EH (cell line): ENCODE results near the gene YIF1A.

Experiments
- DNase-seq: peaks from one replicate; pipeline ENCODE4 v3.0.0-alpha.2; 2015; ENCODE audit warnings: low read depth

YIF1A gene

GRCh38 chr11:66243782-66244535 lies 45.0 kb downstream of the YIF1A start:
- no peak for DNase-seq

- no peak for DNase-seq
Measured at GRCh38 chr11:66242095-66242765, 46.7 kb downstream of the YIF1A start.

GRCh38 chr11:66240781-66241136 lies 48.2 kb downstream of the YIF1A start:
- no peak for DNase-seq

GRCh38 chr11:66239998-66240780 lies 48.8 kb downstream of the YIF1A start:
- DNase-seq = no peak

GRCh38 chr11:66239511-66239910 lies 49.4 kb downstream of the YIF1A start:
- DNase-seq = no peak

- no peak for DNase-seq
Measured at GRCh38 chr11:66238786-66239413, 50.0 kb downstream of the YIF1A start.

GRCh38 chr11:66237867-66238266 lies 51.1 kb downstream of the YIF1A start:
- no peak for DNase-seq

GRCh38 chr11:66235141-66235540 lies 53.8 kb downstream of the YIF1A start:
- no peak for DNase-seq
